ENCODE data around the gene PMS2. TPM values are rescaled to one million over a fixed set of nuclear protein-coding genes. Genes with fewer than 3 reads are reported as not detected.
A peak's percentile ranks its signal among the peaks of the same experiment; 100 is the strongest.

The PMS2 gene
- total and polyA plus RNA-seq, 9 of the 15 experiments (the other 6 are each of a cell fraction or from before 2014, with no cell fraction given): 4.9 to 27.6 (median 16.5) TPM

GRCh38 chr7:6008668-6009611 is at the start of gene PMS2, which contains the start of gene AIMP2 (continued):
- TF ChIP-seq ZNF551 (CRISPR knock-in tag; IDR thresholded peaks at IDR 0.05): no peak
- TF ChIP-seq RBM14 (IDR thresholded peaks at IDR 0.05; ENCODE audit: borderline replicate concordance, insufficient read depth, low read depth, low read length): 0 out of 2 replicates have a peak, but pooled peaks have one; percentile 34
- 0 out of 2 replicates have a peak, but pooled peaks have one; percentile 31 for TF ChIP-seq ZNF134 (CRISPR knock-in tag; conservative IDR thresholded peaks at IDR 0.05)
- peak; percentile 78; the same call in 1 of the 2 replicates for TF ChIP-seq MTF1 (CRISPR knock-in tag; IDR thresholded peaks at IDR 0.05; ENCODE audit: borderline replicate concordance)
- TF ChIP-seq ASH1L (IDR thresholded peaks at IDR 0.05; ENCODE audit: borderline replicate concordance, low read depth, partially characterized antibody): peak; percentile 83
- TF ChIP-seq ETV1 (tag; conservative IDR thresholded peaks at IDR 0.05; ENCODE audit: low read depth): no peak; the same call in 1 of the 2 replicates
- peak; percentile 22 for TF ChIP-seq FIP1L1 (IDR thresholded peaks at IDR 0.05; ENCODE audit: low read depth, low read length, poor library complexity, severe bottlenecking)
- 0 out of 2 replicates have a peak, but pooled peaks have one; percentile 60 for TF ChIP-seq ZNF830 (CRISPR knock-in tag; IDR thresholded peaks at IDR 0.05)
- peak; percentile 97 for TF ChIP-seq RBFOX2 (IDR thresholded peaks at IDR 0.05; ENCODE audit: low read depth, low read length)
- TF ChIP-seq AFF4 (CRISPR knock-in tag; IDR thresholded peaks at IDR 0.05): peak; percentile 95; the same call in 1 of the 2 replicates
- peak; percentile 86; the same call in 1 of the 2 replicates for TF ChIP-seq SMAD3 (CRISPR knock-in tag; conservative IDR thresholded peaks at IDR 0.05)
- TF ChIP-seq CBFB (CRISPR knock-in tag; IDR thresholded peaks at IDR 0.05): peak; percentile 39
- TF ChIP-seq ZNF695 (CRISPR knock-in tag; IDR thresholded peaks at IDR 0.05): no peak
- peak; percentile 100 for TF ChIP-seq L3MBTL2 (IDR thresholded peaks at IDR 0.05)
- 0 out of 2 replicates have a peak, but pooled peaks have one; percentile 84 for TF ChIP-seq HIVEP1 (CRISPR knock-in tag; IDR thresholded peaks at IDR 0.05)
- peak; percentile 60; the same call in 1 of the 2 replicates for TF ChIP-seq ZNF445 (CRISPR knock-in tag; IDR thresholded peaks at IDR 0.05; ENCODE audit: low read depth)
- TF ChIP-seq ZNF280B (CRISPR knock-in tag; IDR thresholded peaks at IDR 0.05): no peak
- TF ChIP-seq USF1 (CRISPR knock-in tag; IDR thresholded peaks at IDR 0.05): peak; percentile 82
- TF ChIP-seq SIN3B (IDR thresholded peaks at IDR 0.05; ENCODE audit: low read depth): peak; percentile 79
- no peak for TF ChIP-seq COPS2 (conservative IDR thresholded peaks at IDR 0.05)
- no peak for TF ChIP-seq HDAC6 (IDR thresholded peaks at IDR 0.05; ENCODE audit: low read depth, low read length)
